C4-2B (cell line): Measurements from ENCODE around the gene TYRP1.

Experiments used
- H3K27ac ChIP-seq: fragments of 450-650 bp; 2 replicates; pipeline ENCODE4 v1.5.1; 2017
- CTCF ChIP-seq: fragments of 450-650 bp; conservative IDR thresholded peaks from 2 replicates; pipeline ENCODE4 v1.5.1; 2017; ENCODE audit warnings: mild to moderate bottlenecking
- ZFX ChIP-seq: fragments of 450-650 bp; IDR thresholded peaks from 2 replicates; pipeline ENCODE4 v1.6.1; 2017

Gene TYRP1

GRCh38 chr9:12703996-12704395, 10.8 kb downstream of the TYRP1 start:
- TF ChIP-seq CTCF (no peak), ZFX (no peak)
- H3K27ac ChIP-seq: no peak overlapping the region

GRCh38 chr9:12705738-12706391, 12.7 kb downstream of the TYRP1 start:
- no peak overlapping the region for H3K27ac ChIP-seq
- no peak for TF ChIP-seq CTCF
- TF ChIP-seq ZFX: no peak

GRCh38 chr9:12708562-12709298, 15.5 kb downstream of the TYRP1 start:
- no peak overlapping the region for H3K27ac ChIP-seq
- no peak for TF ChIP-seq CTCF
- no peak for TF ChIP-seq ZFX

GRCh38 chr9:12712532-12712931, 19.3 kb downstream of the TYRP1 start:
- TF ChIP-seq ZFX: no peak
- TF ChIP-seq CTCF: no peak
- H3K27ac ChIP-seq: no peak overlapping the region

GRCh38 chr9:12715268-12715667, 22.1 kb downstream of the TYRP1 start:
- no peak for TF ChIP-seq CTCF
- no peak for TF ChIP-seq ZFX
- no peak overlapping the region for H3K27ac ChIP-seq

DNA sequence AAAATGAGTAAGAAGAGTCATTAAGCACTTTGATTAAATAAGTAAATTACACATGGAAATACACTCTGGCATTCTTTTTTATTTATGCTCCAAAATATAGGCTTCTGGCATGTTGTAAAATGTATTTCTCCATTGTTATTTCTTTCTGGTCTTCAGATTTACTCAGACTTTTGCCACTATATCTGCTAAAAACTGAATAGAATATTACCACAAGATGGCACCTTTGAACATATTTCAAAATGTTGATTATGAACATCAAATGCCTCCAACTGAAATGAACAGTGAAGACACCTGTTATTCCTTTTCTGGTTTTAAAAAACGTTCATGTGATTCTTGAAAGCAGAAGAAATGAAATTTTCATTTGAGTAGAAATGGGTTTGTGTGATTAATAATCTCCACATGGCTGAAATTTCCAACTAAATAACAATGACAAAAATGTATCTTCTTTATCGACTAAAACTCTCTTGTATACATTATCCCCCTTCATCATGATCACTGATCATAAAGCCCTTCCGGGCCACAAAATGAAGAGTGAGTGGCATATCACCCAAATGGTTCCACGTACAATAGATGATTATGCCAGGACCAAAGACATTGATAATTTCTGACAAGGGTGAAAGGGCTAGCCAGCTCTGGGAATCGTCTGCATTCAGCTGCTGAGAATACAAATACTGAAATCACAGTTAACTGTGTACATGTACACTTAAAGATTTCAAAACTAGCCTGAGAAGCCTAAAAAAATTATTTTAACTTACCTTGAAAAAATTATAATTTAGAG, 23.8 kb downstream of the TYRP1 start:
- H3K27ac ChIP-seq: no peak overlapping the region
- TF ChIP-seq CTCF: peak; percentile 31
- no peak for TF ChIP-seq ZFX

DNA sequence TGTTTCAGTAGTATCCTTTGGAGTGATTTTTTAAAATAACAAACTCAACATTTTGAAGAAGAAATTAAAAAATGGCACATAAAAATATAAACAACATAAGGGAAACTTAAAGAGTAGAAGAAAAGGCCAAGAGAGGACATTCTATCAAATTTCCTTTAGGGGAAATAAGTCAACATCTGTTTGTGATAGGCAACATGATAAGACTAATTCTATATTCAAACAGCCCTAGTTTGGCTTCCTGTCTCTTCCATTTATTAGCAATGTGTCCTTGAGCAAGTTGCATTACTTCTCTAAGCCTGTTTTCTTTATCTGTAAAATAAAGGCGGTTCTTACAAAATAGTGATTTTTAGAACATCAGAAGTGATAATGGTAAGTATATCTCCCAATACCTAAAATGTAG, 24.7 kb downstream of the TYRP1 start:
- TF ChIP-seq ZFX (no peak), CTCF (no peak)
- H3K27ac ChIP-seq: no peak overlapping the region
